ENCODE measurements around the gene CEP170B.

CEP170B gene

DNA sequence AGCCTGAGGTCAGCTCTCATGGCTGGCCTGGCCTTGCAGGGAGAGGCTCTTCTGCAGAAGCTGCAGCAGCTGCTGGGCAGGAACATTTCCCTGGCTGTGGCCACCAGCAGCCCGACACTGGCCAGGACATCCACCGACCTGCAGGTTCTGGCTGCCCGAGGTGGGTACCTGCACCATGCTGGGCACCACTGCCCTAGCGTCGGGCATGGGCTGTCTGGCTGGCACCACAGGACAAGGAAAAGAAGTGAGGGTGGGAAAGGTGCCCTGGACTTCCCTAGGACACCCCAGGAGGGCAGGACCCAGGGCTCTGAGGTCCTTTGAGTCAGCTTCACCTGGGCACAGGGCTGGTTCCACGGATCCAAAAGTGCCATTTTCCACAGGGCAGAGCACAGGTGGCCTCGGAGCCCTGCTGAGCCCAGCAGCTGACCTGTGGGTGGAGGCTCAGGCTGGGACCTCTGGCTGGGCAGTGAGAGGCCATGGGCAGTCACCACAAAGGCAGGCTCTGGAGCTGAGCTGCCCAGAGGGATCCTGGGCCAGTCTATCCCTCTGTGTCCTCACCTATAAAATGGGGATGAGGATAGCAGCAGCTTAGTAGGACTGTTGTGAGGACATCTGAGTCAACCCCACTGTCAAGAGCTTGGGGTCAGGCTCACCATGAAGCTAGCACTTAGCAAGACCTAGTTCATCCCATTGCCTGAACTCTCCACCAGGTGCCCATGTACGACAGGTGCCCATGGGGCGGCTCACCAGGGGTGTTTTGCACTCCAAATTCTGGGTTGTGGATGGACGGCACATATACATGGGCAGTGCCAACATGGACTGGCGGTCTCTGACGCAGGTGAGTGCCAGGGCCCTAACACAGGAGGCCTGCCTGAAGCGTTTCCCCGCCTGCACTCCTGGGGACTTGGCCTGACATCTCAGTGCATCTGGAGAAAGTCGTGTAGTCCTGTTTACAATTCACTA lies 64.5 kb downstream of the CEP170B start:
- in situ Hi-C loops (cut with MboI; ENCODE audit: low sequenced_read_pairs) = no loop called here

DNA sequence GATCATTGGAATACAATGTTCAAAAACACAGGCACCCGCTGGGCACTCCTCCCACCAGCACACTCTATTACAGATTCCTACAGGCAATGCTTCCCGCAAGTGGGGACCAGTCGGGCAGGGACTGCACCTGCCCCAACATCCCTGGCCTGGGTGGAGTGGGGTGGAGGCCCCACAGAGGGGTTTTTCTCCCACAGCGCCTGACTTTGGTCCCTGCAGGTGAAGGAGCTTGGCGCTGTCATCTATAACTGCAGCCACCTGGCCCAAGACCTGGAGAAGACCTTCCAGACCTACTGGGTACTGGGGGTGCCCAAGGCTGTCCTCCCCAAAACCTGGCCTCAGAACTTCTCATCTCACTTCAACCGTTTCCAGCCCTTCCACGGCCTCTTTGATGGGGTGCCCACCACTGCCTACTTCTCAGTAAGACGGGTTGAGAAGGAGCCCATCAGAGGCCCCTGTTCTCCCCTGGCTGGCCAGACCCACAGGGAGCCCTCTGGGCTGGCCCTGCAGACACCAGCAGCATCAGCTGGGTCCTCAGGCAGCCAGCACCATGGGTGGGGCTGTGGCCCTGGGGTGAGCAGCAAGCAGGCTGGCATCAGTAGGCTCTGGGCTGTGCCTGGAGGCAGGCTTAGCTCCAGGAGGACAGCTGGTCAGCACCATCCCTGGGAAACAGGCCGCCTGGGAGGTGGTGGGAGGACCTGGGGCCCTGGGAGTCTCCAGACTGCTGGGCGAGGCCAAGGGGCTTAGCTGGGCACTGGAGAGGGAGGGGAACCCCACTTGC lies 65.6 kb downstream of the CEP170B start:
- in situ Hi-C loops (cut with MboI; ENCODE audit: low sequenced_read_pairs) = no loop called here

DNA sequence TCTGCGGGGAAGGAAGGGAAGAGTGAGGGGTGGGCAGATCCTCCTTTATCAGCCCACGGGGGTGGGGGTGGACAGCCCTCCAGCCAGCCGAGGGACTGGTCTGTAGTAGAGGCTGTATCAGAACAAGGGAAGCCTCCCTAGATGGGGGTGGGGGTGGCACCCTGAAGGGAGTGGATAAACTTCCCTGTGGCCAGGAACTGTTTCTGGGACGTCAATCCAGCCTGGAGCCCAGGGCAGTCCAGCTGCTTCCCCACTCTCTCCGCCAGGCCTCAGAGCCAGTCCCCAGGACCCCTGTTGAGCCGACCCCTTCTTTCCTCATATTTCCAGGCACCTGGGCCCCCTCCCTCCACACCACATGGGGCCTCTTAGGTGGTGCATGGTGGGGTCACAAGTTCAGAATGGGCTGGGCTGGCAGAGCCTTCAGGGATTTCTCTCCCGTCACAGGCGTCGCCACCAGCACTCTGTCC lies 66.3 kb downstream of the CEP170B start:
- in situ Hi-C loops (cut with MboI; ENCODE audit: low sequenced_read_pairs) = no loop called here

DNA sequence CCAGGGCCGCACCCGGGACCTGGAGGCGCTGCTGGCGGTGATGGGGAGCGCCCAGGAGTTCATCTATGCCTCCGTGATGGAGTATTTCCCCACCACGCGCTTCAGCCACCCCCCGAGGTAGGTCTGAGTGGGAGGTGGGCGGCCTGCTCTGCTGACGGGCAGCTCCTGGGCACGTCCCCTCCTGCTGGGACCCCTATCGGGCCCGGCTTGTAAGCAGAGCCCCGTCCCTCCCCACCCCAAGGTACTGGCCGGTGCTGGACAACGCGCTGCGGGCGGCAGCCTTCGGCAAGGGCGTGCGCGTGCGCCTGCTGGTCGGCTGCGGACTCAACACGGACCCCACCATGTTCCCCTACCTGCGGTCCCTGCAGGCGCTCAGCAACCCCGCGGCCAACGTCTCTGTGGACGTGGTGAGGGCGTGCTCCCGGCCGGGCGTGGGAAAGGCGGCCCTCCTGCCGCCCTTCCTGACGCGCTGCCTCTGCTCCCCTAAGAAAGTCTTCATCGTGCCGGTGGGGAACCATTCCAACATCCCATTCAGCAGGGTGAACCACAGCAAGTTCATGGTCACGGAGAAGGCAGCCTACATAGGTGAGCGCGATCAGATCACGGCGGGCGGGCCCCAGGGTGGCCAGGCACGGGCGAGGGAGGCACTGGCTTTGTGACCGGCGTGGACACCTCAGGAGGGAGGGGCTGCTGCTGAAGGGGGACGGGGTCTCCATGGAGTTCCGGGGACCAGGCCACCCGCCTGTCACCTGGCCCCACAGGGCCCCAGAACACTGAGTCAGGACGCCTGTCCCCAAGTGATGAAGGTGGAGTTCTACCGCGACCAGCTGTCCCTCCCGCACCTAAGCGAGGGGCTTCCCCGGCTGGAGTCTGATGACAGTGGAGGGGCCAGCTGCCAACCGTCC lies 67.0 kb downstream of the CEP170B start:
- in situ Hi-C loops (cut with MboI; ENCODE audit: low sequenced_read_pairs) = no loop called here

DNA sequence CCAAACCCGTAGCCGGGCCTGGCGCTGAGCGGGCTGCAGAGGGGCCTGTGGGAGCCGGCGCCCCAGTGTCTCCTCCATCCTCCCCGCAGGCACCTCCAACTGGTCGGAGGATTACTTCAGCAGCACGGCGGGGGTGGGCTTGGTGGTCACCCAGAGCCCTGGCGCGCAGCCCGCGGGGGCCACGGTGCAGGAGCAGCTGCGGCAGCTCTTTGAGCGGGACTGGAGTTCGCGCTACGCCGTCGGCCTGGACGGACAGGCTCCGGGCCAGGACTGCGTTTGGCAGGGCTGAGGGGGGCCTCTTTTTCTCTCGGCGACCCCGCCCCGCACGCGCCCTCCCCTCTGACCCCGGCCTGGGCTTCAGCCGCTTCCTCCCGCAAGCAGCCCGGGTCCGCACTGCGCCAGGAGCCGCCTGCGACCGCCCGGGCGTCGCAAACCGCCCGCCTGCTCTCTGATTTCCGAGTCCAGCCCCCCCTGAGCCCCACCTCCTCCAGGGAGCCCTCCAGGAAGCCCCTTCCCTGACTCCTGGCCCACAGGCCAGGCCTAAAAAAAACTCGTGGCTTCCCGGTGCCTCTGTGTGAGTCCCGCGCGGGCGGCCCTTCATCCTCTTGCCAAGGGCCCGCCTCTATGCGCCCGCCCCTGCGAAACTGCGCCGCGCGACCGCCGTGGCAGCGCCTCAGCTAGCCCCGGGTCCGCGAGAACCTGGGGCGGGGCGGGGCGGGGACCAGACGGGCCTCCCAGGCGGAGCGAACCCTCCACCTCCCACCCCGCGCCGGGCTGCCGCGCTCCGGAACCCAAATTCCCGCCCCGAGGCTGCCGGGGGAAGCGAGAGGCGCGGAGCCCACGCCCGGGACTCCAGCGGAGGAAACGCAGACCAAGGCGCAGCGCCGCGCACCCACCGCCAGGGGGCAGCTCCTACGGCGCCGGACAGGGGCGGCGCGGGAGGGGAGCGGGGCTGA lies 67.9 kb downstream of the CEP170B start:
- in situ Hi-C loops (cut with MboI; ENCODE audit: low sequenced_read_pairs) = no loop called here

DNA sequence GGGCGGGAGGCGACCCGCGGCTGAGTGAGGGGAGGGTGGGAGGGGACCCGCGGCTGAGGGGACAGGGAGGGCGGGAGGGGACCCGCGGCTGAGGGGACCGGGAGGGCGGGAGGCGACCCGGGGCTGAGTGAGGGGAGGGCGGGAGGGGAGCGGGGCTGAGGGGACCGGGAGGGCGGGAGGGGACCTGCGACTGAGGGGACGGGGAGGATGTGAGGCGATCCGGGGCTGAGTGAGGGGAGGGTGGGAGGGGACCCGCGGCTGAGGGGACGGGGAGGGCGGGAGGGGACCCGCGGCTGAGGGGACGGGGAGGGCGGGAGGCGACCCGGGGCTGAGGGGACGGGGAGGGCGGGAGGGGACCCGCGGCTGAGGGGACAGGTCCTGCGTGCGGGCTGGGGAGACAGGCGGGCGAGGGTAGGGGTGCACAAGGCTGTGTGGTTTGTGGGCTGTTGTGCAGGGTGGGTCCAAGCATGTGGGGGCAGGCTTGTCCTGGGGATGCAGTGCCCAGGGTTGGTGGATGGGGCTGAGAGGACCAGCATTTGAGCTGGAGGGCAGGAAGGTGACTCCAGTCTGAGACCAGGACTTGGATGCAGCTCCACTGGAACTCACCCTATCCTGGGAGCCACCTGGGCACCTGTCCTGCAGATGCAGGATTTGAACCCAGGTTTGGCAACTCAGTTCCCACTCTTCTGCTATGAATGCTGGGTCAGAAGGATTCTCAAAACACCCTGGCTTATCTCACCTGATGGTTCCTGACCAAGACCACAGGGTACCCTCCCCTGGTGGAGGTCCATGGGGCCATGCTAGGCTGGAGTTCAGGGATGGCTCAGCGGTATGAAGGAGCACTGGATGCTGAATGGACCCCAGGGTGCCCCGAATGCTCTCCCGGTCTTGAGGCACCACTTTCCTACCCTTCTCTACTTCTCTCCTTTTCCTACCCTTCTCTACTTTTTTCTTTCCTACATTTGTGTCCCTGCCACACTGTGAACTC lies 69.0 kb downstream of the CEP170B start:
- in situ Hi-C loops (cut with MboI; ENCODE audit: low sequenced_read_pairs) = no loop called here

DNA sequence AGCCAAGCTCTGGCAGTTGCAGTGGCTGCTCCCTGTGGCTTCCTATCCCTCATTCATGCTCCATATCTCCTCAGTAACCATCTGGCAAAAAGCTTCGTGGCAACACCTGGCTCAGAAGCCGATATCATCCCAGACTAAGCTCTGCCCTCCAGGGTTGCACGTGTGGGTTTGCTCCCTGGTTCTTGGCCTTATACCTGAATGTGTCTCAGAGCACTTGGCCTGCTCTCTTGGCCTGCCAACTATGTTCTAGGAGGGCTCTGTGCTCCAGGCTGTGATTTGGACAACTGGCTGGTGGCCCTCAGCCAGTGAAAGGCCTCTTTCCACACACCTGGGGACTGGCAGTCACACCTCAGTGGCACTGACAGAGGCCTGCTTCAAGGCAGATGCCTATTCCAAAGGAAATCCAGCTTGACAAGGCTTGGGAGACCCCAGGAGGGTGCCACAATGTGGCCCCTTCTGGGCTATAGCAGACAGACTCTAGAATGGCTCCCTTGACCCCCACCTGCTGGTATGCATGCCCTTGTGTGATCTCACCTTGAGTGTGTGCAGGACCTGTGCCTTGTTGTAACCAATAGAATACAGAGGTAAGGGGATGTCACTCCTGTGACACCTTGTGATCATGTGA lies 70.1 kb downstream of the CEP170B start:
- in situ Hi-C loops (cut with MboI; ENCODE audit: low sequenced_read_pairs) = no loop called here

DNA sequence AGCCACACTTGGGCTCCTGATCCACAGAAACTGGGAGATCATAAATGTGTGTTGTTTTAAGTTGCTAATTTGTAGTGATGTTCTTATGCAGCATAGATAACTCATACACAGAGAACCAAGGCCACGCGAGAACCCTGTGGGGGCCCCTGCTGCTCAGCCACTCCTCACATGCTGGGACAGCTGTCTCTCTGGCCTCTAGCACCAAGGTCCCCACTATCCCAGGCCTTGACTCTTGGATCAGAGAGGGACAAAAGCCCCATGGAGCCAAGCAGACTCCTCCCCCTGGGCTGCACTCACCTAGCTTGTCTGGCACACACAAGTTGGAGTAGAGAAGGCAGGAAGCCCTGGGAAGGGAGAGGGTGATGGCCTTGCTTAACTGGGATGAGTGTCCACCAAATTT lies 70.9 kb downstream of the CEP170B start:
- in situ Hi-C loops (cut with MboI; ENCODE audit: low sequenced_read_pairs) = no loop called here

DNA sequence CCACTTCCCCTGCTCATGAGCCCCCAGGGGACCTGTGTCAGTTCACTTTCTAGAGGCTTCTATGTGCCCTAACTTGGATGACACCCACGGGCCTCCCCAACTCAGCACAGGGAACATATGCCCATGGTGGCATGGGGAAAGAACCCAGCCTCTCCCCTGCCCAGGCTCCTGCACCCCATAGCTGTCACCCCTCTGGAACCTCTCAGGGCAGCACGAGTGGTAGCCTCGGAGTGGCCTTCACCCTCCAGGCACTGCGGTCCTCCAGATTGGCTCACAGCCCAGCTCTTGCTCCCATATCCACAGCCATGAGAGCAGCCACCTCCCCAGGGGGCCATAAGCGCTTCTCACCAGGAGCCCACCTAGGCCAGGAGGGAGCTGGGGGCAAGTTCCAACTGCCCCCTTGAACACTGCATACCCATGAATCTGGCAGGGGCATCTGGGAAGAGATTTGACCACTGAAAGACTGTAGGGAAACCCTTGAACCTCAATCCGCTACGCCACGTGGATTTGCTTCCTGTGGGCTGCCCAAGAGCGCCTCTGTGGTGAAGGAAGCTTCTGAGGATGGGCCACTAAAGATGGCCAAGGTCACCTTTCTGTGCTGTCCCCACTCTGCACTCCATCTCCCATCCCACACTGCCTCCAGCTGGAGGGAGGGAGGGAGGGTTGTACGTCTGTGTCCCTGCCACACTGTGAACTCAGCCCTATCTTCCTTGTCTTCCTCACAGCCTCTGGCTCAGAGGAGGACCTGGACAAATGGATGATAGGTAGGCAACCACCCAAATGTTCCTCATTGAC lies 71.5 kb downstream of the CEP170B start:
- in situ Hi-C loops (cut with MboI; ENCODE audit: low sequenced_read_pairs) = no loop called here

DNA sequence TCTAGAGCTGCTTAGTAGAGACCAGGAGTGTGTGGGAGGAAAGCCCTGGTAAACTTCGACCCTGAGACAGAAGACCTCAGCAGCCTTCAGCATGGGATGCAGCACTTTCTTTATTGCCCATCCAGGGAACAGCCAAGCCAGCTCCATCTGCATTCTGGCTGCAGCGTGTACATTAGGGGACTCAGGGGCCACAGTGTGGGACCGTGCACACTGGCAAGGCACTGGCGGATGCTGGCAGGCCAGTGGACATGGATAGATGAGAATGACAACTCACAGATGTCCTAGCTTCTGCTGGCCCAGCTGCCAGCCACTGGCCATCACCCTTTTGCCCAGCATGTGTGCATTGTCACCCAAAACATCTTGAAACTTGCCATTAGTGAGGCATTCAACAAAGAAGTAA lies 72.1 kb downstream of the CEP170B start:
- in situ Hi-C loops (cut with MboI; ENCODE audit: low sequenced_read_pairs) = no loop called here

DNA sequence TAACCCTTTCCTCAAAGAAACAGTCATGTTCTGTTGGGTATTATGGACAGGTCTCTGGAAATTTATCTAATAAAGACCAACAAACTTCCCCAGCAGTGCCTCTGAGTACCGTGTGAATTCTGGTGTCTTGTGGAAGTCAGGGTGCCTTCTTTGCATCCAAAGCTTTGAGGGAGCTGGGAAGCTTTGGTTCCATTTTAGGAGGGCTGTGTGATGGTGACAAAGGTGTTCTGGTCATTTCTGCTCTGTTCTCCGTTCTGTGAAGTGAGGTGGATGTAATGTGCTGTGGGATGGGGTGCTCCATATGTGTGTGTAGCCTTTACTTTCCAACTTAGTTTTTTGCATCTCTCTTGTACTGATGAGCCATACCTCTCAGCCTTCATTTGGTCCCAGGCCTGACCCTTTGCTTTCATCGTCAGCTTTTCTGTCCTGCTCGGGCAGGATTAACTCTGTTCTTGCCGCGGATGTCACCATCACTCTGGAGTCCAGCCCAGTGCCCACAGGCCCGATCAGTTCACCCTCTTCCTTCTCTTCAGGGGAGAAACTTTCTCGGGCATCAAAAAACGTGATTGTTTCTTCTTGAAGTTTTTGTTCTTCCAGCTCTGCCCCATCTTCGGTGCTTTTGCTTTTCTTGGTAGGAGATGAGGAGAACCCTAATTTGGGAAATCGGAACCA lies 72.8 kb downstream of the CEP170B start:
- in situ Hi-C loops (cut with MboI; ENCODE audit: low sequenced_read_pairs) = no loop called here

DNA sequence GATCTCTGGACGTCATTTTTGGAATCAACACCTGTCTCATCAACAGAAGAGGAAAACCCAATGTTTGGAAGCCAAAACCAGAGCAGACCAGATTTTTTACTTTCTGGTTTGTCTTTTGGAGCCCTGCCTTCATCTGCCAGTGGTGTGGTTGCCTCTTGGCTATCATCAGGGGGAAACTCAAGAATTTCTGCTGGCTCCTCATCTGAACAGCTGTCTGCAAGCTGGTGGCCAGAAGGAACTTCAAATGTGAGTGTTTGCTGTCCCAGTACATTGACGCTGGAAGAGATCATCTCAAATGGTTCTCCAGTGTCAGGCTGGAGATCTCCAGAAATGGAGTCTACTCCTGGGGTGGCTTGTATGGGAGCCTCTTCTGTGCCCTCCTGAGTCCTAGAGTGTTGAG lies 73.4 kb downstream of the CEP170B start:
- in situ Hi-C loops (cut with MboI; ENCODE audit: low sequenced_read_pairs) = no loop called here

DNA sequence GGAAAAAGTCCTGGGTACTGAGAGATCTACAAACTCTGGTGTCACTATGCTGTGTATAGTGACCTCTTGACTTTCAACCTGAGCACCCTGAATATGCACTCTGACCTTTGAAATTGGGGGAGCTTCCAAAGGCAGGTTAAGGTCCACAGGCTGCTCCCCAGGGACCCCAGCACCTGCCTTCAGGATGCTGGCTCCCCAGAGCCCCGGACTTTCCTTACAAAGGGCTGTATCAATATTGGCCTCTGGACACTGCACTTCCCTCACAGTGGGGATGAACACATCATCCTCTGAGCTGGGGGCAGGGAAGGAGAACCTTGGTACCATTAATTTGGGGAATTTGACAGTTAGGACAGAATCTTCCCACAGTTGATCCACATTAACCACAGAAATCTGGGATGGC lies 73.9 kb downstream of the CEP170B start:
- in situ Hi-C loops (cut with MboI; ENCODE audit: low sequenced_read_pairs) = no loop called here

DNA sequence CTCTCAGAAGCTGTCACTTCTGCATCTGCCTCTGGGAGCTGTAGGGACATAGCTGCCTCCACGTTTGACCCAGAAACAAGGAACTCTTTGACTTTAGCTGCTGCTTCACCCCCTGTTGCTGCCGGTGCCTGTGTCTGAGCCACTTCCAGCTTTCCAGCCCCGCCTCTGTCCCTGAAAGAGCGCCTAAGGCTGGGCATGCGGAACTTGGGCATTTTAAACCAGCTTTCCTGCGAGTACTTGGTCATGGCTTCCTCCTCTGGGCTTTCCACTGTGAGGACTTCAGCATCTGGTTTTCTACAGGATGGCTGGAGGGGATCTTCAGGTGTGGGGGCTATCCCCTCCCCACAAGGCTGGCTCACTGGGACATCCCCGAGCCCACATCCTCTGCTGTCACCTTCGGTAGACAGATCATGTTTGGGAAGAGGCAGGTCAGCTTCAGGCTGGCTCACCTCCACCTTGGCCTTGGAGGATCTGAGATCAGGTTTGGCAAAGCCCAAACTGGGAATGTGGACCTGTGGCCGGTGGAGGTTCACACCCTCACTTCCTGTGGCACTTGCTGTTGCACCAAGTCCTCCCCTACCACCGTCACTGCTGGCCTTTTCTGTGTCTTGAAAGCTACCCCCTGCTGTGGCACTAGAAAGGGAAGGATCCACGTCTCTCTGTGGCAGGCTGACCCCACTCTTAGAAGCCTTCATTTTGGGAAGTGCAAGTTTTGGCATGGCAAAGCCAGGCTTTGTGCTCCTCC lies 74.8 kb downstream of the CEP170B start:
- in situ Hi-C loops (cut with MboI; ENCODE audit: low sequenced_read_pairs) = no loop called here

DNA sequence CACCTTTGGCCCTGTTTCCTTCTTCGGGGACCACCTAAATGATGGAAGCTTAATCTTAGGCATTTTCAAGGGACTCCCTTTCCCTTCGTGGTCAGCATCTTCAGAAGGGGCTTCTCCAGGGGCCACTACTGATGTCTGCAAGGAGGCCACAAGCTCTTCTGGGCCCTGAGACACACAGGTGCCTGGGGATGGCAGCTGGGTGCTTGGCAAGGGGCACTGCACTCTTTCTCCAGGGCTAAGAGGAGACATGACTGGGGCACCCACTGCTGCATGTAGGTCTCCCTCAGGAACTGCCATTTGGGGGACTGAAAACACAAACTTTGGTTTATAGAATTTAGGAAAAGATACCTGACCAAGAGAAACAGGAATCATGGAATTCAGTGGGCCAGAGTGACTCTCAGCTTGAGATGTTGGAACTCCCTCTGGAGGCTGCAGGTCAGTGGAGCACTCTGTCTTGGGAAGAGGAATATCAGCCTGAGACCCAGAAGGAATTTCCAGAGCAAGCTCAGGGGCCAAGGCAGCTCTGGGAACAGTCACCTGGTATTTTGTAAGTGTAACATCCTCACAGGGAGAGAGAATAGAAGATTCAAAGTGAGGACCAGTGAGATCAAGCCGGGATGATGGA lies 75.6 kb downstream of the CEP170B start:
- in situ Hi-C loops (cut with MboI; ENCODE audit: low sequenced_read_pairs) = no loop called here

Measured in hTERT RPE-1 (cell line).